Stimulated activated CD8-positive, alpha-beta memory T cell treated with anti-CD3 and anti-CD28 coated beads, Interleukin-2, amount 100 ng/mL, for 1 hour (primary cell): ENCODE measurements around the gene METRN.
A peak's percentile ranks its signal among the peaks of the same experiment; 100 is the strongest.
"Not testable (repeated sequence)": the region's sequence is repeated elsewhere in the genome, so short reads cannot be mapped to it uniquely, and the experiment has no call there.

Experiments
- DNase-seq, 2 donors: peaks; one replicate each; pipeline ENCODE4 v3.0.0-alpha.2; 2020; ENCODE audit warnings: low read depth in 2 of 2

The METRN gene

DNA sequence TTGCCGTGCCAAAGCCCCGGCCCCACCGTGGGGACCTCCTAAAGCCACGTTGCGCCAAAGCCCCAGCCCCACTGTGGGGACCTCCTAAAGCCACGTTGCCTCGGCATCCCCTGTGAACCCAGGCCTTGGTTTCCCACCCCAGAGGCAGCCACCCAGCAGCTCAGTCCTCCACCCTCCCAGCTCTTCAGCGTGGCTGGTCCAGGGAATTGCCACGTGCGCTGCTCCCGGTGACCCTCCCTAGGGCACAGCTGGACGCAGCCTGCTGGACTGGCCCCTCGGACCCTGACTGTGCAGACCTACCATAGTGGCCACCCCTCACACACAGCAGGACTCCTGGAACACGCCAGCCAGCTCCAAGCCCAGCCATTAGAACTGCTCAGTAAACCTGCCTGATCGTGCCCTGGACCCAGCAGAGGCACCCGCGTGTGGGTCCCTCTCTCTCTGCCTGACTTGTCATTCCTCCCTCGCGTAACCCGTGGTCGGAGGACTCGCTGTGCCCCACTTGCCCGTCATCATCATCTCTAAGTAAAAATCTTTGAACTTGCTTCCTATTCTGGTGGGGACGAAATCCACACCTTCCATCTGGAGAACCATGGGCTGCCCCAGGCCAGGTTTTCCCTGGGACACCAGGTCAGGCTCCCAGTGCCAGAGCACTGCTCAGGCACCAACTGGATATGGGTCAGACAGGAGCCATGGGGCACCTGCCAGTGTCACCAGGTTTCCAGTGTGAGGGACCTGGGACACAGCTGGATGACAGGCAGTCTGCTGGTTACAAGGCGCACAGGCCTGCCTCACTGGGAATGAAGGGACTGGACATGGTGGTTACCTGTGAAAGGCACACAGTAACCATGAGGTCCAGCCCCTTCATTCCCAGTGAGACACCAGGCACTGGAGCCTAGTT is 20.3 kb downstream of the METRN start:
- DNase-seq = no peak

DNA sequence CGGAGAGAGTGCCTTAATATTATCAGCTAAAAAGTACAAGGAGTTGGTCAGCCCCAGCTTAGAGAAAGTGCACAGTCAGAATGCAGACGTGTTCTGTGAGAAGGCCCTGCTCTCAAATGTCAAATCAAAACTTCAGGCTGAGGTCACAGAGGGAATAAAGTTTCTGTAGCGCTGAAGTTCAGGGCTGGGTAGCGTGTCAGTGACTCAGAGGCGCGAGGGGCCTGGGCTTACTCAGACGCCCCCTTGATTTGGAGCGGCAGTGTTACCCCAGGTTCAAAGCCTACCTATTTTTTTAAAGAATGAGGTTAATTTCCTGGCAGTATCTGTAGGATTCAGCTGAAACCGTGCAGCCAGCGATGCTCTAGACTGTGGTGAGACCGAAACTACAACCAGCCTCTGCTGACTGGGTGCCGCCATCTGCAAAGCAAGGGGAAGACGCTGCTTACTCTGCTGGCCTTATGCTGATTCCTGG is 21.1 kb downstream of the METRN start:
- DNase-seq = no peak

DNA sequence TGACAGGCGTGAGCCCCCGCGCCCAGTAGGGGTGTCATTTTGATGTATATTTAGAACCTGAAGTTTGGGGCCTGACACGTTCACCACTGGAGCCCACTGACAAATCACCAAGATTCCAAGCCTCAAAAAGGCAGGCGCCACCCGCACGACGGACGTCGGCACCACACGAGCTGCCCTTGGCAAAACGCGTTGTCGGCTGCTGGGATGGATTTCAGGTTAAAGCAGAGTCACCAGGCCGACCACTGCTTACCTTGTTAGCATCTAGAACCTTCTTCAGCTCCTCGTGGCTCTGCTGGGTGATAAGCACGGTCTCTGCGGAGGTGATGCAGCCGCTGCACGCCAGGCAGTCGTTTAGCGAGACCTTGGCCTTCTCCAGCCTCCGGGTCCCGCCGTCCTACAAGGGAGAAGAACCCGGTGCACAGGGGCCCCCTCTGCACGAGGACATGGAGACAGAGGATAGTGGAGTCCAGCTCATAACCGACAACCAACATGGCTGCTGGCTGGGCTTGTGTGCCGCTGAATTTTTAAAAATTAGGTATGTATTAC is 22.1 kb downstream of the METRN start:
- DNase-seq = no peak

DNA sequence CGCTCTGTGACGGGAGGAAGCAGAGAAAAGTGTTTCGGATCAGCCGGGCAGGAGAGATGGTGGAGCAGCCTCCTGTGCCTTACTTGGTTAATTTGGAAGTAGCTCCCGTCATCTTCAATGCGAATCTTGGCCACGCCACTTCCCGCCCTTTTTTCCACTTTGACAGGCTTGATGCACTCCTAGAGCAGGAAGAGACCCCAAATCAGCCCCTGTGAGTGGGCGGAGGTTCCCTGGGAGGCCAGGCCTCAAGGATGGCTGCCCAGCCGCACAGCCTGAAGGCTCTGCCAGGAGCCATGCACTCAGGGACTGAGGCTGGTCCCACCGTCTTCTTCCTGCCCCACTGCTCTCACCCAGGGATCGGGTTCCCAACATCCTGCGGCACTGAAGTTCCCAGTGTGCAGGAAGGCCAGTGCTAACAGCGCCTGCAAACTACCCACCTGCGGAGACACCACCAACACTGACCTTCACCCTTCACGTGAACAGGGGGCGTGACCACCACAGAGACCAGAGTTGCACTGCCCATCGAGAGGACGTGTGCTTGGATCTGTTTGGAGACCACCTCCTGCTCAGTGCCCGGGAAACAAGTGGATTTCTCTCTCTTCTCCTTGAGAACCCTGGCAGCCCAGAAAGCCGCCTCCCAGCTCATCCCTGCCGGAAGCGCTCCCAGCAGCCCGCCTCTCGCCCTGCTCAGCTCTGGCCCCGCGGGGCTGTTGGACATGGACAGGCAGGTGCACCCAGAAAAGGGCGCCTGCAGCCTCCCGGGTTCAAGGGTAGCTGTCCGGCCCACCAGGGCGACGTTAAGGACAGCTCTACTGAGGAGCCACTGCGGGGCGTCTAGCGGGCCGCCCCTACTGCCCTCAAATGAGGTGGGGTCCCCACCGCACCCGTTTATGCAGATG is 24.9 kb downstream of the METRN start:
- DNase-seq = no peak

DNA sequence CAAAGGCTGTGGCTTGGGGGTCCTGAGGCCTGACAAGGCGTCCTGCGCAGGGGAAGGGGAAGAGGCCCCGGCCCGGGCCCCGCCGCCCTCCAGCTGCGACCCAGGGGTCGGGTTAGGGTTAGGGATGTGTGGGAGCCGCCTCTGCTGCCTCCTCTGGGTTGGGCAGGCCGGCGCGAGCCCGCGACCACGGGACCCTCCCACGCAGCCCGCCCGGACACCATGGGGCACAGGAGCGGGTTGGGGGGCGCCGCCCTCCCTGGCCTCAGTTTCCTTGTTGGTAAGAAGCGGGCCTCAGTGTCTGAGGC is 25.5 kb downstream of the METRN start:
- DNase-seq = no peak

DNA sequence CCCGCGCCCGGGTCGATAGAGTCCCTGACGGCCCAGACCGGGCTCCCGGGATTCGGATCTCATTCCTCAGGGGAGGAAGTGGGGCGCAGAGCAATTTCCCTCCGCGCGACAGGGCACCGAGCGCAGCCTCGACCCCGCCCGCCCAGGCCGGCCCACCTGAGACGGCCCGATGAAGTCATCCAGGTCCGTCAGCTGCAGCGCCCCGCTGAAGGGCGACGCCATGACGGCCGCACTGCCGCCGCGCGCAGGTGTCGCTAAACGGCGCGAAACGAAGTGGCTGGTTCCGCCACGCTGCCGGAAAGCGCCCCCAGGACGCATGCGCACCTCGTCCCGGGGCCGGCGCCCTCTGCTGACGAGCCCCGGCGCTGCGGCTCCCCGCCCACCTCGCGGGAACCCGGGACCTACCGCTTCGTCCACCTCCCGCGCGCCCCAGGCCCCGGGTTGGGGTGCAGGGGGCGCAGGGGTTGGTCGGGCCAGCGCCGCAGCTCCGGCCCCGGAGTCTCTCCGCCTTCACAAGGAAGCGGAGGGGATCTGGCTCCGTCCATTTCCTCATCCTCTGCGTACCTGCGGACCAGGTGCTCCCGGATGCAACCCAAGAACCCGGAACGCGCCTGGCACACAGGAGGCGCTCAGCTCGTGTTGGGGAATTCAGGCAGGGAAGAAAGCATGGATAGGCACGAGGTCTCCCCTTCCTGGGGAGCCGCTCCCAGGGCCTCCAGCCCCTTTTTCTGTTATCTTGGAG is 26.0 kb downstream of the METRN start, which contains the start of gene CIAO3:
TSS of gene CIAO3 (minus strand) at position 234 of the 742 bp plus-strand sequence. CDS start at position 222, 12 bp downstream.
- DNase-seq = peak; percentile 87 to 88

DNA sequence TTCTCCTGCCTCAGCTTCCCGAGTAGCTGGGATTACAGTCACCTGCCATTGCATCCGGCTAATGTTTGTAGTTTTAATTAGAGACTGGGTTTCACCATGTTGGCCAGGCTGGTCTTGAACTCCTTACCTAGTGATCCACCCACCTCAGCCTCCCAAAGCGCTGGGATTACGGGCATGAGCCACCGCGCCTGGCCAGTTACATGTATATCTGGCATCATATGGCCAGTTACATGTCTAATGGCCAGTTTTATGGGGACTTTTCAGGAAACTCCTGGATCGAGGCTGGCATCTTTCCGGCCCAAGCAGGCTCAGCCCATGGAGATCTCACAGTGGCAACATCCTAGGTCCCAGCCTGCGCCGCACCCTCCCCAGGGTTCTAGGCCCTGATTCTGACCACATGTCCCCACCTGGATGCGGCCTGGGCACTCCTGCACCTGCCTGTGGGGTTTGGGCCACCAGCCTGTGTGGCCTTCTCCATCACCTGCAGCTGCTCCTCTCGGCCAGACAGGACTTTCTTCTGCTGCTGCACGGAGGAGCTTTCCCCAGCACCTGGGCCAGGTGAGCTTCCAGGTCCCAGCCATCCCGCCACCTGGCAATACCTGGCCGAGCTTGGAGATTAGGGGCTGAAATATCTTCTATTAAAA is 27.2 kb downstream of the METRN start:
- no peak for DNase-seq

DNA sequence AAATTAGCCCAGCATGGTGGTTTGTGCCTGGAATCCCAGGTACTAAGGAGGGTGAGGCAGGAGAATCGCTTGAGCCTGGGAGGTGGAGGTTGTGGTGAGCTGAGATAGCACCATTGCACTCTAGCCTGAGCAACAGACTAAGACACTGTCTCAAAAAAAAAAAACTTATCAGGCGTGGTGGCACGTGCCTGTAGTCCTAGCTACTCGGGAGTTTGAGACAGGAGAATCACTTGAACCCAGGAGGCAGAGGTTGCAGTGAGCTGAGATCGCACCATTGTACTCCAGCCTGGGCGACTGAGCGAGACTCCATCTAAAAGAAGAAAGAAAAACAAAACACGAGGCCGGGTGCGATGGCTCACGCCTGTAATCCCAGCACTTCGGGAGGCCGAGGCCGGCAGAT is 28.0 kb downstream of the METRN start:
- not testable (repeated sequence) for DNase-seq

DNA sequence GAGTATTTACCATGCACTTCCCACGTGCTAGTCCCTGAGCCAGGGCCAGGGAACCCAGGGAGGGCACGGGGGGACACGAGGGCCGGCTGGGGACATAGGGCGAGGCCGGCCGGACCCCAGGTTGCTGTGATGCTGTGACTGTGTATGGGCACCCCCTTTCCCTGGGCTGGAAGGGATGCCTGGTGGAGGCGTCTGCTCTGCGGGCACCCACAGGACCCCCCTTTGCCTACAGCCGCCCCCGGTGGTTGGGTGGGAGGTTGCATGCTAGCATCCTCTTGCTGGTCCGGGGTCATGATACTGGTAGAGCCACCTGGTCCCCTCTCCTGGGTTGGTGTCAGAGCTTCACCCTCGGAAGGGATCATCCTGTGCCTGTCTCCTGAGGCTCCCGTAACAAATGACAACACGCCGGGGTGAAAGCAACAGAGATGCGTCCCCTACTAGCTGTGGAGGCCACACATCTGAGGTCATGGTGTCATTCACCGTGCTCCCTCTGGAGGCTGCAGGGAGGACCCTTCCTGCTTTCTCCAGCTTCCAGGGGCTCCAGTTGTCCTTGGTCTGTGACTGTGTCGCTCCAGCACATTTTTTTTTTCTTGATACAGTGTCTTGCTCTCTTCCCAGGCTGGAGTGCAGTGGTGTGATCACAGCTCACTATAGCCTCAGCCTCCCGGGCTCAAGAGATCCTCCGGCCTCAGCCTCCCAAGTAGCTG is 29.0 kb downstream of the METRN start:
- no peak for DNase-seq

DNA sequence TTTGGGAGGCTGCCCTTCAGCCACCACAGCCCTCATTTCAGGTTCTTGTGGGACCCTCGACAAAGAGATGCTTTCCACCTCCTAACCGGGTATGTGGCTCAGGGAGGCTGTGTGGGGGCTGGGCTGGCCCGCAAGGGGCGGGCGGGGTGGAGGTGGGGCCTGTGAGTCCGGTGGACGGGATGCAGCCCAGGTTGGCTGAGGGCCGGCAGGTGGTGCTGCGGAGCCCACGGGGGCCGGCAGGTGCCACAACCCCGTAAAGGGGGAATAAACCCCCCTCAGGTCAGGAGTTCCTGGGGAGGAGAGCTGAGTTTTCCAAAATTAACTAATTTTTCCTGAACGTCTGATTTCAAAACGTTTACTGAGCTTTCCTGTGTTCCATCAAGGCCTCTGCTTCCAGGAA is 30.8 kb downstream of the METRN start:
- no peak for DNase-seq

DNA sequence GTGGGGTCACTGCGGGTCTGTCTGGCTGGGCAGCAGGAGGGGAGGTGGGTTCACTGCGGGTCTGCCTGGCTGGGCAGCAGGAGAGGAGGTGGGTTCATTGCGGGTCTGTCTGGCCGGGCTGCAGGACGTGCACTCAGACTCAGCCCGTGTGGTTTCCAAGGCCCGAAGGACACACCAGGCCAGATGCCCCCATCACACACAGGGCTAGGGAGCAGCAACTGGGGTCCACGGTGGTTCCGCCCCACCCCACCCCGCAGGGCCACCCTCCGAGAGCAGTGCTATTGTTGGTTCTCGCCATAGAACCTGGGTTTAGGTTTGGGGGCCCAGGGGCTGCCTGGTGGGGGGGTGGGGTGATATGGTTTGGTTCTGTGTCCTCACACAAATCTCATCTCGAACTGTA is 31.7 kb downstream of the METRN start:
- no peak for DNase-seq

DNA sequence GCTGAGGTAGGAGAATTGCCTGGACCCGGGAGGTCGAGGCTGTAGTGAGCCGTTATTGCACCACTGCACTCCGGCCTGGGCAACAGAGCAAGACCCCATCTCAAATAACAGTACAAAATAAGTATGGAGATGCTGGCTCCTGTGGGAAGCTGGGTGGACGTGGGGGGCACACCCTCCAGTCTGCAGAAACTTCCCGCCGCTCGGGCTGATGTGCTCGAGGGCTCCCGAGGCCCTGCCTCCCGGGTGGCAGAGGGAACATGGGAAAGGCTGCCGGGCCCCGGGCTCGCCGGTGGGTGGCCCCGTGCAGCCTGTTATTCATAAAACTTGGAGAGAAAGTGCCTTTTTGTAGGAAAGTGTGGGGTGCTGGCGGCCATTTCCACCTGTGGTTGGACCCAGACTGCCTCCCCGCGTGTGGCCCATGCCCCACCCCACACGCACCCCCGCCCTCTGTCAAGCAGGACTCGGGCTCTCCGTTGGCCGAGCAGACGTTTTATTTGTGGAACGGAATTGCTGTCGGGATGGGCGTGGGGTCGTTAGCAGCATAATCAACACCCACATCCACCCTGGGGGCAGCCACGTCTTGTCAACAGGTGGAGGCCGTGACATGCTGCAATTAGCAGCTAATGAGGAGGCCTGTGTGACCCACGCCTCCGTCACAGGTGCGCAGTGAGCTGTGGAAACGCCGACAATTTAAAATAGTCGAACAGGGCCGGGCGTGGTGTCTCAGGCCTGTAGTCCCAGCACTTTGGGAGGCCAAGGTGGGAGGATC is 33.2 kb downstream of the METRN start:
- DNase-seq = no peak

DNA sequence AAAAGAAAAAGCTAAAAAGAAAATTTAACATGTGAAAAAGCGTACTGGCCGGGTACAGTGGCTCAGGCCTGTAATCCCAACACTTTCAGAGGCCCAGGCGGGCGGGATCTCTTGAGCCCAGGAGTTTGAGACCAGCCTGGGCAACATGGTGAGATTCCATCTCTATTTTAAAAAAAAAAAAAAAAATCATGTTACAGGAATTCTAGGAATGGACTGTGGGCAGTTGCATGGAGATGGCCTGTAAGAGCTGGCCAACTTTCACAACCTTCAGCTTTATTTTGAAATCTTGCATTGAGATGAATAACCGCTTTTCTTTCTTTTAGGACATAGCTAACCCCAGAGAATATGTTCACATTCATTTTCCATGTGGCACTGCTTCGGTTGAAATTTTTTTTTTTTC is 34.1 kb downstream of the METRN start:
- DNase-seq = no peak

DNA sequence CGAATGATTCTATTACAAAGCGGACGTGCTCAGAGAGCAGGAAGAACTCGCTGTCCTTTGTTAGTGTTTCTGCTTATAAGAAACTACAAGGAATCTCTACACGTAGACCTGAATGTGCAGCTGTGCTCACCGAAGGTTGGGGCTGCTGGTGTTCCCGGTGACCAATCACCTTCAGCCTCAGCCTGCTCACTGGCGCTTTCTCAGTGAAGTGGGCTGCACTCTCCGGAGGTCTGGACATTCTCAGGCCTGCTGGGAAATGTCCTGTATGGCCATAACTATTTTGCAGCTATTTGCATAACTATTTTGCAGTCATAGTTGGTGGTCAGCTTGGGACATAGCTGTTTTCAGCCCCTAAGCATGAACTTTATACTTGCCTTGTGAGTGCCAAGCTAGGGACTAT is 35.6 kb downstream of the METRN start:
- DNase-seq = no peak

DNA sequence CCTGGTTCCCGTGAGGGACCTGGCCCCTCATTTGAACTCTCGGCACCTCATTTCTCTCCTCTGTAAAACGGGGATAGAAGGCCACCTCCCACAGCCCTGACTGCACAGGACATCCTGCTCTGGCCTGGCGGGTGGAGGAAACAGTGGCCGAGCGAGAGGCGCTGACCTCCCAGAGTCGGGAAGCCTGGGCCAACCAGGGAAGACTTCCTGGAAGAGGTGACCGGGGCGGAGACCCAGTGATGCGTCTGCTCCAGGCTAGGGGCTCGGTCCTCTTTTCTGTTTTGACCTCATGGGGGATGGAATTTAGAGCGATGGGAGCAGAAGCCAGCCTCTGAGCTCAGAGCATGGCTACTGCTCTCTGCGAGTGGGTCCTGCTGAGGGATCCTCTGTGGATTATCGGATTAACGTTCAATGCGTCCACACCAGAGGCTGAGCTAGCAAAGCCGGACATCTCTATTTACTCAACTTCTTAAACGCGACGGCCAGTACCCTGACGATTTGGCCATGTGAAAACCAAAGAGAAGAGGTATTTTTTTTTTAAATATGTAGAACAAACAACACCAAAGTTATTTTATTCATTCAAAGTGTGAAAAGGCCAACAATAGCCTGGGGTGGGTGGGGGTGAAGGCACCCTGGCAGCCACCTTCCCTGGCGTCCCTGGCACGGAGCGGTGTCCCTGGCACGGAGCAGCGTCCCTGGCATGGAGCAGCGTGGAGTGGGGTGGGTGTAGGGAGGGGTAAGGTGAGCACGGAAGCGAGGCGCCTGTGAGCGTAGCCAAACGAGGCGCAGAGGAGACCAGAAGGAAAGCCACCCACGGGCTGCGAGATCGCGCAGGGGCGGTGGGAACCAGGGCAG is 36.5 kb downstream of the METRN start:
- no peak for DNase-seq

DNA sequence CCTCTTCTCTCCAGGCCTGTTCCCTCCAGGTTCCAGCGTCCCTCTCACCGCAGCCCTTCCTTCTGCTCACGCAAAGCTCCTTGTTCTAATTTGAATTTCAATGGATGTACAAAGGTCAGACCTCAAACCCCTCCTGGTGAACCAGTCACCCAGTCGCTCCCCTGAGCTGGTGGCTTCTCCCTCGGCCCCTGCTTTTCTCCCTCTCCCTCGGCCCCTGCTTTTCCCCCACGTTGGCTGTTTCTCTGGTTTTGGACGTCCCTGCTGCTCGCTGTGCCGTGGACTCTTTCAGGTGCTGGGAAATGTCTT is 37.0 kb downstream of the METRN start:
- no peak for DNase-seq

DNA sequence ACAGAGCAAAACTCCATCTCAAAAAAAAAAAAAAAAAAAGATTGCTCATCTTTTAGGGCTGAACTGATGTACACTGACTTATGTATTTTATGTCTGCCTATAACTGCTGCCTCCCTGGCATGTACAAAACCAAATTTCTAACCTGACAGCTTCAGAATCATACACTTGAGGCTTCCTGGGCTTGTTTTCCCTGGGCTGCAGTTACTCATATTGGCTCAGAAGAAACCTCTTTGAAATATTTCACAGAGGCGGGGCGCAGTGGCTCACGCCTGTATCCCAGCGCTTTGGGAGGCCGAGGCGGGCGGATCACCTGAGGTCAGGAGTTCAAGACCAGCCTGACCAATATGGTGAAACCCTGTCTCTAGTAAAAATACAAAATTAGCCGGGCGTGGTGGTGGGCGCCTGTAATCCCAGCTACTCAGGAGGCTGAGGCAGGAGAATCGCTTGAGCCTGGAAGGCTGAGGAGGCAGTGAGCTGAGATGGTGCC is 39.2 kb downstream of the METRN start:
- DNase-seq = not testable (repeated sequence)

DNA sequence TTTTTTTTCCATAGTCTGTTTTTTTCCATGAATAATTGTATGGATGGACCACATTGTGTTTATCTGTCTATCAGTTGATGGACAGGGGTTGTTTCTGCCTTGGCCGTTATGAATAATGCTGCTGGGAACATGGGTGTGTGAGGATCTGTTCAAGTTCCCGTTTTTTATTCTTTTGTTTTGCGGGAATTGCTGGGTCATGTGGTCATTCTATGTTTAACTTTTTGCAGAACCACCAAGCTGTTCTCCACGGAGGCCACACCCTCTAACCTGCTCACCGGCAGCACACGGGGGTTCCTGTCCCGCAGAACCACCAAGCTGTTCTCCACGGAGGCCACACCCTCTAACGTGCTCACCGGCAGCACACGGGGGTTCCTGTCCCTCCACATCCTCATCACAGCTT is 39.7 kb downstream of the METRN start:
- DNase-seq = no peak

DNA sequence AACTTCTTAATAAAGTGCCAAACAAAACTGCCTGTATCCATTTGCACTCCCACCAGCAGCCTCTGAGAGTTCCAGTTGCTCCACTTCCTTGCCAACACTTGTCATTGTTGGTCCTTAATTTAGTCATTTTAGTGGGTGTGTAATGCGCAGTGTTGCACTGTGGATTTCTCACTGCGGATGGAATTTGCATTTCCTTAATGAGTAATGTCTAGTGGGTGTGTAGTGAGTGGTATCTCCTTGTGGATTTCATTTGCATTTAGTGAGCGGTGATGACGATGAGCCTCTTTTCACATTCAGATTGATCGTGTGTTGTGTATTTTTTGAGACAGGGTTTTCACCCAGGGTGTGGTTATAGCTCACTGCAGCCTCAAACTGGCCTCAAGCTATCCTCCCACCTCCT is 41.5 kb downstream of the METRN start:
- DNase-seq = no peak
